Measurements from ENCODE around the gene ADSL. TPM values are rescaled to one million over a fixed set of nuclear protein-coding genes. Genes with fewer than 3 reads are reported as not detected.
A peak's percentile ranks its signal among the peaks of the same experiment; 100 is the strongest.

The ADSL gene
- total and polyA plus RNA-seq, 9 of the 15 experiments (the other 6 are each of a cell fraction or from before 2014, with no cell fraction given): 112 to 322 (median 146) TPM

DNA sequence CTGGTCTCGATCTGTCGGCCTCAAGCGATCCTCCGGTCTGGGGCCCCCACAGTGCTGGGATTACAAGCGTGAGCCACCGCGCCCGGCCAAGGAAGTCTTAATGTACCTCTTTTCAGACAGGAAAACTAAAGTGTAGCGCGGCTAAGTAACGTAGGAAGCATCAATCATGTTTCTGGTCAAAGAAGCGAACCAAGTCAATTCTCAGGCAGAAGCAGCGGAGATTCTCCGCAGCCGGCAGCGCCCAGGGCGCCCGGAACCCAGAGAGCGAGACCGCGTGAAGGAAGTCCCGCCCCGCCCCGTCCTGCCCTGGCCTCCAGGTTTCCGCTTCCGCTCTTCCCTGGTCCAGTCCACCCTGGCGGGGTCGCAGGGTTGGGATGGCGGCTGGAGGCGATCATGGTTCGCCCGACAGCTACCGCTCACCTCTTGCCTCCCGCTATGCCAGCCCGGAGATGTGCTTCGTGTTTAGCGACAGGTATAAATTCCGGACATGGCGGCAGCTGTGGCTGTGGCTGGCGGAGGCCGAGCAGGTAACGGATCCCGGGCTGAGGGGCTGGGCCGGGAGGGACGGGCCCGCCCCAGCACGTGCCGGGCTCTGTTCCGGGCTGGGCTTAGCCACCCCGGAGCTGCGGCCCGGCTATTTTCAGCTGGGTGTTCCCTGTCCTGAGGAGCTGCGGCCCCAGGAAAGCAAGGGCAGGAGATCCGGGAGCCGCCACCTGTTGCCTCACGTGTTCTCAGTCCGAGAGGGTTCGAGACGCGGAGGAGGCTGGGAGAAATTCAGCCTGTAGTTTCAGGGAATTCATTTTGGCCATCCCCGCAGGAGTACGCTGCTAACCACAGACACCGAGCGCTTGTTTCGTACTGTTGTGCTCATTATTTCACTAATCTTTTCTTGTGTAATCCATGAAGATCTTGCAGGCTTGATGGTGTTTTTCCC, at the start of gene ADSL (continued):
- TF ChIP-seq, protein P1, sequence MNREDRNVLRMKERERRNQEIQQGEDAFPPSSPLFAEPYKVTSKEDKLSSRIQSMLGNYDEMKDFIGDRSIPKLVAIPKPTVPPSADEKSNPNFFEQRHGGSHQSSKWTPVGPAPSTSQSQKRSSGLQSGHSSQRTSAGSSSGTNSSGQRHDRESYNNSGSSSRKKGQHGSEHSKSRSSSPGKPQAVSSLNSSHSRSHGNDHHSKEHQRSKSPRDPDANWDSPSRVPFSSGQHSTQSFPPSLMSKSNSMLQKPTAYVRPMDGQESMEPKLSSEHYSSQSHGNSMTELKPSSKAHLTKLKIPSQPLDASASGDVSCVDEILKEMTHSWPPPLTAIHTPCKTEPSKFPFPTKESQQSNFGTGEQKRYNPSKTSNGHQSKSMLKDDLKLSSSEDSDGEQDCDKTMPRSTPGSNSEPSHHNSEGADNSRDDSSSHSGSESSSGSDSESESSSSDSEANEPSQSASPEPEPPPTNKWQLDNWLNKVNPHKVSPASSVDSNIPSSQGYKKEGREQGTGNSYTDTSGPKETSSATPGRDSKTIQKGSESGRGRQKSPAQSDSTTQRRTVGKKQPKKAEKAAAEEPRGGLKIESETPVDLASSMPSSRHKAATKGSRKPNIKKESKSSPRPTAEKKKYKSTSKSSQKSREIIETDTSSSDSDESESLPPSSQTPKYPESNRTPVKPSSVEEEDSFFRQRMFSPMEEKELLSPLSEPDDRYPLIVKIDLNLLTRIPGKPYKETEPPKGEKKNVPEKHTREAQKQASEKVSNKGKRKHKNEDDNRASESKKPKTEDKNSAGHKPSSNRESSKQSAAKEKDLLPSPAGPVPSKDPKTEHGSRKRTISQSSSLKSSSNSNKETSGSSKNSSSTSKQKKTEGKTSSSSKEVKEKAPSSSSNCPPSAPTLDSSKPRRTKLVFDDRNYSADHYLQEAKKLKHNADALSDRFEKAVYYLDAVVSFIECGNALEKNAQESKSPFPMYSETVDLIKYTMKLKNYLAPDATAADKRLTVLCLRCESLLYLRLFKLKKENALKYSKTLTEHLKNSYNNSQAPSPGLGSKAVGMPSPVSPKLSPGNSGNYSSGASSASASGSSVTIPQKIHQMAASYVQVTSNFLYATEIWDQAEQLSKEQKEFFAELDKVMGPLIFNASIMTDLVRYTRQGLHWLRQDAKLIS (CRISPR knock-in tag; IDR thresholded peaks at IDR 0.05): no peak
- TF ChIP-seq, protein P2, sequence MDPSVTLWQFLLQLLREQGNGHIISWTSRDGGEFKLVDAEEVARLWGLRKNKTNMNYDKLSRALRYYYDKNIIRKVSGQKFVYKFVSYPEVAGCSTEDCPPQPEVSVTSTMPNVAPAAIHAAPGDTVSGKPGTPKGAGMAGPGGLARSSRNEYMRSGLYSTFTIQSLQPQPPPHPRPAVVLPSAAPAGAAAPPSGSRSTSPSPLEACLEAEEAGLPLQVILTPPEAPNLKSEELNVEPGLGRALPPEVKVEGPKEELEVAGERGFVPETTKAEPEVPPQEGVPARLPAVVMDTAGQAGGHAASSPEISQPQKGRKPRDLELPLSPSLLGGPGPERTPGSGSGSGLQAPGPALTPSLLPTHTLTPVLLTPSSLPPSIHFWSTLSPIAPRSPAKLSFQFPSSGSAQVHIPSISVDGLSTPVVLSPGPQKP (CRISPR knock-in tag; IDR thresholded peaks at IDR 0.05): no peak
- TF ChIP-seq SNIP1 (IDR thresholded peaks at IDR 0.05; ENCODE audit: low read depth) (no peak), NFE2L1 (tag; IDR thresholded peaks at IDR 0.05; ENCODE audit: borderline replicate concordance, low read depth) (no peak), RUNX1 (IDR thresholded peaks at IDR 0.05; ENCODE audit: low read depth) (0 out of 2 replicates have a peak, but pooled peaks have one; percentile 26), LARP7 (IDR thresholded peaks at IDR 0.05) (no peak), CBX1 (IDR thresholded peaks at IDR 0.05; ENCODE audit: low read depth) (no peak), MIER1 (IDR thresholded peaks at IDR 0.05; ENCODE audit: low read depth) (no peak), TOE1 (IDR thresholded peaks at IDR 0.05; ENCODE audit: borderline replicate concordance) (peak; percentile 74), TOE1 (CRISPR knock-in tag; IDR thresholded peaks at IDR 0.05; ENCODE audit: borderline replicate concordance, low read depth) (no peak), HEY1 (CRISPR knock-in tag; IDR thresholded peaks at IDR 0.05; ENCODE audit: borderline replicate concordance) (no peak), PHB2 (IDR thresholded peaks at IDR 0.05; ENCODE audit: low read depth) (no peak), ZNF24 (IDR thresholded peaks at IDR 0.05) (no peak), SRF (CRISPR knock-in tag; IDR thresholded peaks at IDR 0.05) (peak in 1 of 2 experiments; percentile 82; a peak in 1 of 4 replicates), ZNF124 (CRISPR knock-in tag; IDR thresholded peaks at IDR 0.05) (no peak)
- TF ChIP-seq, protein P3, sequence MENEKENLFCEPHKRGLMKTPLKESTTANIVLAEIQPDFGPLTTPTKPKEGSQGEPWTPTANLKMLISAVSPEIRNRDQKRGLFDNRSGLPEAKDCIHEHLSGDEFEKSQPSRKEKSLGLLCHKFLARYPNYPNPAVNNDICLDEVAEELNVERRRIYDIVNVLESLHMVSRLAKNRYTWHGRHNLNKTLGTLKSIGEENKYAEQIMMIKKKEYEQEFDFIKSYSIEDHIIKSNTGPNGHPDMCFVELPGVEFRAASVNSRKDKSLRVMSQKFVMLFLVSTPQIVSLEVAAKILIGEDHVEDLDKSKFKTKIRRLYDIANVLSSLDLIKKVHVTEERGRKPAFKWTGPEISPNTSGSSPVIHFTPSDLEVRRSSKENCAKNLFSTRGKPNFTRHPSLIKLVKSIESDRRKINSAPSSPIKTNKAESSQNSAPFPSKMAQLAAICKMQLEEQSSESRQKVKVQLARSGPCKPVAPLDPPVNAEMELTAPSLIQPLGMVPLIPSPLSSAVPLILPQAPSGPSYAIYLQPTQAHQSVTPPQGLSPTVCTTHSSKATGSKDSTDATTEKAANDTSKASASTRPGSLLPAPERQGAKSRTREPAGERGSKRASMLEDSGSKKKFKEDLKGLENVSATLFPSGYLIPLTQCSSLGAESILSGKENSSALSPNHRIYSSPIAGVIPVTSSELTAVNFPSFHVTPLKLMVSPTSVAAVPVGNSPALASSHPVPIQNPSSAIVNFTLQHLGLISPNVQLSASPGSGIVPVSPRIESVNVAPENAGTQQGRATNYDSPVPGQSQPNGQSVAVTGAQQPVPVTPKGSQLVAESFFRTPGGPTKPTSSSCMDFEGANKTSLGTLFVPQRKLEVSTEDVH (IDR thresholded peaks at IDR 0.05; ENCODE audit: low read depth, partially characterized antibody): peak; percentile 75
- TF ChIP-seq, protein P4, sequence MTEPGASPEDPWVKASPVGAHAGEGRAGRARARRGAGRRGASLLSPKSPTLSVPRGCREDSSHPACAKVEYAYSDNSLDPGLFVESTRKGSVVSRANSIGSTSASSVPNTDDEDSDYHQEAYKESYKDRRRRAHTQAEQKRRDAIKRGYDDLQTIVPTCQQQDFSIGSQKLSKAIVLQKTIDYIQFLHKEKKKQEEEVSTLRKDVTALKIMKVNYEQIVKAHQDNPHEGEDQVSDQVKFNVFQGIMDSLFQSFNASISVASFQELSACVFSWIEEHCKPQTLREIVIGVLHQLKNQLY (CRISPR knock-in tag; conservative IDR thresholded peaks at IDR 0.05): no peak

Data from K562 (cell line).